Right hindlimb (tissue), 1 donor: ENCODE data around the gene PIP4K2A.

Source experiments
- DNase-seq: peaks from one replicate; pipeline ENCODE4 v3.0.0-alpha.2; 2018

The PIP4K2A gene

DNA sequence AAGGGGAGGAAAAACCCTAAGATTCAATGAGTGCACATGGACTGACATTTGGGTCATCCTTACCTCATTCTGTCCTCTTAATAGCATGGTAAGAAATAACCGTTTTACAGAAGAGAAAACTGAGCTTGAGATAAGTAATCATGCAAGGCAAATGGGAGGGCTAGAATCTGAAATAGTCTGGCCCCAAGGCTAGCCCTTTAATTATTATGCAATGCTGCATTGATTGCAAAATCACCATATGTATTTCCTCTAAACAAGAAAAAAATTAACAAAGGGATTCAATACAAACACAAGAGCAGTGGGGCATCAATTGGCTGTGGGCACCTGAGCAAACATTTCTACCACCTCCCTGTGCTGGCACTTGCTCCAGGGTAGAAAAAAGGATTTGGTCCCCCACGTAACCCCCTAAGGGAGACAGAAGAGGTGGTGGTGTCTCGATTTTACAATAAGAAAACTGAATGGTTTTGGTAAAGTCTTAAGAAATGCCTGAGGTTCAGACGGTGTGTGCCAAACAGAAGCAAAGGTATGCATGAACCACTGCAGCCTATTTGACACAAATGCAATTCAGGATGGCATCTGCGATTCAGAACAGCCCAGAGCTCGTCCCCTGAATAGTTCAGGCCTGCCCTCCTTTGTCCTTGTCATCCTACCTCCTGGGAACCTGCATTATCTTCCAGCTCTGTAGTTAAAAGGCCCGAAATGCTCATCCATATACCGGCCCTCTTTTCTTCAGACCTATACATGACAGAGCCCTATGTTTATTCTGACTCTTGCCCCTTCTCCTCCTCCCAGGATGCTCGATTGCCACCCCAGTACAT lies 23.6 kb downstream of the PIP4K2A start:
- no peak for DNase-seq

DNA sequence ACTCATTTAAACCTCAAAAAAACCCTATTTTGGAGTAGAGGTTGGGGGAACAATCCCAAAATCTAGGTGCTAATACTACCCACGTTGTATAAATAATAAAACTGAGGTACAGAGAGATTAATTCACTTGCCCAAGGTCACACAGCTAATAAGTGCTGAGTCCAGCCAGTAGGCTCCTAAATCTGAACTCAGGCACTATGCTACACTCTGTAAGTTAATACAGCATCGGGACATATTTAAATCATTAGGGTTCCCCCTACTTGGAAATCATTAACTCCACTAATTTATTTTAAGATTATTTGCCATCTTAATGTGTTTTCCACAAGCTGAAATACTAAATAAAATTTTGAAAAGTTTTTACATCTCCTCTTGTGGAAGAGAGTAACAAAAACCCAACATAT lies 24.2 kb downstream of the PIP4K2A start:
- DNase-seq, result no peak

DNA sequence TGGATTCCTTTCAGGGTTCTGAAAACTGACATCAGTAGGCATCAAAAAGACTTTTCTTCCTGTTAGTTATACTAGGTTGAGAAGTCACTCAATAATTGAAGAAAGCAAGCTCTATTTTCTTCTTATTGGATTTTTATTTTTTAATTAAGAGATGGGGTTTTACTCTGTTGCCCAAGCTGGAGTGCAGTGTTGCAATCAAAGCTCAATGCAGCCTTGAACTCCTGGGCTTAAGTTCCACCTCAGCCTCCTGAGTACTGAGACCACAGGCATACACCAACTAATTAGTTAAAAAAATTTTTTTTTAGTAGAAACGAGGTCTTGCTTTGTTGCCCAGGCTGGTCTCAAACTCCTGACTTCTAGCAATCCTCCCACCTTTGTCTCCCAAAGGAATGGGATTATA lies 28.0 kb downstream of the PIP4K2A start:
- DNase-seq, result no peak

DNA sequence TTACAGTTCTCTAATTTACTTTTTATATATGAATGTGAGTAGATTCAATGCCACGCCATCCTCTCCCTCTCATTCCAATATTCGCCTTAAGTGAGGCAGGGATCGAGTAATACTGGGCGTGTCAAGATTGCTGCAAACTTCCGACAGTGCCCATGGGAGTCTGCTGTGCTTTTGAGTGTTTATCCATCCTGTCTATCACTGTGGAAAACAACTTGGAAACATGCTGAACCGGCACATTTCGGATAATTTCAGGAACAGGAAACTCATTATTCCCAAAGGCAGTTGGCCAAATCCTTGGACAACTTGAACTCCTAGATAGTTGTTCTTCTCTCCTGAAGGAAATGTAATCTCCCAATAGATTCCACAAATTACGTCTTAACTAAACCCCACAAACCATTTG lies 28.5 kb downstream of the PIP4K2A start:
- DNase-seq, result no peak

DNA sequence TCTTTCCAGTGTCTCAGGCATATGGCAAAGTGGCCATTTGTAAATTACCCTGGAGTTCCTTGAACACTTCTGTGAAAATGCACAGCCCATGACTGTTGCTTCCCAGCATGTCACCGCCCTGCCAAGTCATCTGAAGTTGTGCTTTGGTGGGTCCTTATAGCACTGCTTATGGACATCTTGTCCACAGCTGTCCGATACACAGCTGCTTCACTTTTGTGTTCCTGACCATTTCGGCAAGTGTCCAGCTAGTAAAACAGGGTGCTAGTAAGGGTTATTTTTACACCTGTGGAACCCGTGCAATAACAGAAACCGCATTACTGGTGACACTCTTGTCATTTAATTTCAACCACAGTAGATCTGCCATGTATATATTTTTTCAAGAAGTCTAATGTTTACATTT lies 29.7 kb downstream of the PIP4K2A start:
- no peak for DNase-seq

DNA sequence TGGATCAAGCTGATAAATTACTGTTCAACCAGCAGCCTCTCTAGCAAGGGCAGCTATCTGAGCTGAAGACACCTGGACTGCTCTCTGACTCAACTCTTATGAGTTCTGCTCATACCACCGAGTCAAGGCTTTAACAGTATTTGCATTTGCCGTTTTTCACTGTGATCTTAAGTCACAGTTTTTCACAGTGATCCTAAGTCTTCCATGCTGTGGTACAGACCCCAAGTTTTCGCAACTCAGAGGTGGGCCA lies 31.3 kb downstream of the PIP4K2A start:
- no peak for DNase-seq

DNA sequence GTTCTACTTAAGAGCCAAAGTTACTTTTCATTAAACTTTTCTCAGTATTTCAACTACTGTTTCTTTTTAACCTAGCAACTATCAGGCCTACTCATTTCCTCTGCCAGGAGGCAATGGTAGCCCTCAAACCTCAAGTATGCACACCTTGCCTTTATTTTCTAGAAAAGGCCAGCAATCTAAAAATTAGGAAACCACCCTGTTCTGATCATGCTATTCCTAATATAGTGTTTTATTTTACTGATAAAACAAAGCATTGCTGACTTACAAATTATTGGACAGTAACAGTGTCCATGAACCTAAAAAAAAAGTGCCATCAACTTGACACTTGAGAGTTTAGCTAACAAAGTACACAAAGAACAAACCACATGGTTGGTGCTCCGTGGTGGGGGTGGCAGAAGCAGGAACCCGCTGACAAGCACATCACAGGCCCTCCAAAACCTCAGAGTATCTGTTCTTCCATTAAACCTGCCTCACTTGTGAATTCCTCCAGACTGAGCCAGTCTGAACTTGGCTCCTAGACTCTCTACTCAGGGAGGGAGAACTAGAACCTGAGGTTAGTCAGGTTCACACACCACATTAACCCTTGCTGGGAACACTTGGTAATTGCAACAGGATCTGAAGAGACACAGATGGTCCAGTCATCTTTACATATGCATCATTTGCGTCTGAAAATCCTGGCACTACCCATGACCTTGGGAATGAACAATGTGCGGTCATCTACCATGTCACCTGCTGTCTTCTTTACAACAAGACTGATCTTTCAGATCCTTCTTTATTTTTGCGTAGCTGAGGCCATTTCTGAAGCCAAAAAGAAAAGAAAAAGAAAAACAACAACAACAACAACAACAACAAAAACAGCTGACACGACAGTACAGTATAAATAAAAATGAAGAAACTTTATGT lies 31.9 kb downstream of the PIP4K2A start:
- DNase-seq, result no peak

DNA sequence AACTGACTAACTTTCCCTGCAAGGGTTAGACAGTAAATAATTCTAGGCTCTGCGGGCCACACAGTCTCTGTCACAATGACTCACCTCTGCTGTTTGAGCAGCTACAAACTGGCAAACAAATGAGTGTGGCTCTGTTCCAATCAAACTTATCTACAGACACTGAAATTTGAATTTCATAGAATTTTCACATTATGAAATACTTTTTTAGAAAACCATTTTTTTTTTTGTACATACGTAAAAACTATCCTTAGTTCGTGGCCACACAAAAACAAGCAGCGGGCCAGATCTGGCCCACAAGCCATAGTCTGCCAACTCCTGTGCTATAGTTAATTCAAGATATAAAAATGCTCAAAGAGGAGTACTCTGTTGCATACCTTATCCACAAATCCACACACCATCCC lies 32.6 kb downstream of the PIP4K2A start:
- DNase-seq, result no peak

DNA sequence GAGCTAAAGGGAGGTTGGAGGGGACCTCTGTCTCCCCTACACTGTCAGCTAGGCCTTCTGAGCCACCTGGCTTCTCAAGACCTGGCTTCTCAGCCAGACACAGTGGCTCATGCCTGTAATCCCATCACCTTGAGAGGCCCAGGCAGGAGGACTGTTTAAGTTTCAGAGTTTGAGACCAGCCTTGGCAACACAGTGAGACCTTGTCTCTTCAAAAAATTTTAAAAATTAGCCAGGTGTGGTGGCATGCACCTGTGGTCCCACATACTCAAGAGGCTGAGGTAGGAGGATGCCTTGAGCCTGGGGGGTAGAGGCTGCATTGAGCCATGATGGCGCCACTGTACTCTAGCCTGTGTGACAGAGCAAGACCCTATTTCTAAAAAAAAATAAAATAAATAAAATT lies 33.1 kb downstream of the PIP4K2A start:
- DNase-seq, result no peak

DNA sequence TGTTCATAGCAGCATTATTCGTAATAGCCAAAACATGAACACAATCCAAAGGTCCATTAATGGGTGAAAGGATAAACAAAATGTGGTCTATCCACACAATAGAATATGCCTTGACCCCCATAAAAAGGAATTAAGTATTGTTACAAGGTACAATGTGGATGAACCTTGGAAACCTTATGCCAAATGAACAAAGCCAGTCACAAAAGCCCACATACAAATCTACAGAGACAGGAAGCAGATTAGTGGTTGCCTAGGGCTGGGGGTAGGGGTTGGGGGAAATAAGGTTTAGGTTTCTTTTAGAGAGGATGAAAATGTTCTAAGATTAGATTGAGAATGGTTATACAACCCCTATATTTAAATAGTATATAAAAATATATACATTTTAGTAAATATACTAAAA lies 34.8 kb downstream of the PIP4K2A start:
- DNase-seq, result no peak

DNA sequence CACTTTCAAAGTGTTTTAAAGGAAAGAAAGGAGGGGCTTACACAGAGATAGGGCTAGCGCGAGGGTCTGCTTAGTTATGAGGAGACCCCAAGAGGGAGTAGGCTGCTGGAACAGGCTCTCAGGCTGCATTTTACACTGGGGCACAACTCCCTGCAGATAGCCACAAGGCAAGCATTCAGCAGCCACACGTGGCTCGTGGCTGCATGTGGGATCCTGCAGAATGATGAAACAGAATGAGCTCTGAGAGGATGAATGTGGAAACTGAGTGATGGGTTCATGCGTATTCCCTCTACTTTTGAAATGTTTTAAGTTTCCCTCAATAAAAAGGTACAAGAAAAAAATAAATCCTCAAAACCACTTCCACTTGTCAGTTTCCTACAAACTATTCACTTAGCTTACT lies 37.0 kb downstream of the PIP4K2A start:
- no peak for DNase-seq

DNA sequence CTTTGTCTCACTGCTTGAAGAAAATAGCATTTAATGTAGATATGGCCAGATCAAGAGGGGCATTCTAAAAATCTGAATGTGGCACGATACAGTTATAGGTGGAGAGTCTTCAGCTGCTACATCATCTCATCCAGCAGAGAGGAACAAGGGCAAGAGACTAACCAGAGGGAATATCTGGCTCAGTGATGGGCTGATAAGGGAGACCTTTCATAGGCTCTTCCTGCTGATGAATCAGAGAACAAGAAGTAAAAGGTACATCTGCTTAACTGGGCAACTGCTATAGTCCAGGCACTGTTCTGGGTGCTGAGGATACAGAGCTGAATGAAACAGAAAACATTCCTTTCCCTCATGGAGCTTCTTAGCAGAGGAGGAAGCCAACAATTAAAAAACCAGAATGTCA lies 37.9 kb downstream of the PIP4K2A start:
- no peak for DNase-seq

DNA sequence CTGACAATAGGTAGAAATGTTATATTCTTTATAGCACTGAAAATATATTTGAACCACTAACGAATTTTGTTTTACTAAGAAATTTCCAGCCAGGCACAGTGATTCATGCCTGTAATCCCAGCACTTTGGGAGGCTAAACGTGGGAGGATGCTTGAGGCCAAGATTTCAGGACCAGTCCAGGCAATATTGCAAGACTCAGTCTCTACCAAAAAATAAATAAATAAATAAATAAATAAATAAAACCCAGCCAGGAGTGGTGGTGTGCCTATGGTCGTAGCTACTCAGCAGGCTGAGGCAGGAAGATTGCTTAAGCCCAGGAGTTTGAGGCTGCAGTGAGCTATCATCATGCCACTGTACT lies 39.8 kb downstream of the PIP4K2A start:
- DNase-seq, result no peak

DNA sequence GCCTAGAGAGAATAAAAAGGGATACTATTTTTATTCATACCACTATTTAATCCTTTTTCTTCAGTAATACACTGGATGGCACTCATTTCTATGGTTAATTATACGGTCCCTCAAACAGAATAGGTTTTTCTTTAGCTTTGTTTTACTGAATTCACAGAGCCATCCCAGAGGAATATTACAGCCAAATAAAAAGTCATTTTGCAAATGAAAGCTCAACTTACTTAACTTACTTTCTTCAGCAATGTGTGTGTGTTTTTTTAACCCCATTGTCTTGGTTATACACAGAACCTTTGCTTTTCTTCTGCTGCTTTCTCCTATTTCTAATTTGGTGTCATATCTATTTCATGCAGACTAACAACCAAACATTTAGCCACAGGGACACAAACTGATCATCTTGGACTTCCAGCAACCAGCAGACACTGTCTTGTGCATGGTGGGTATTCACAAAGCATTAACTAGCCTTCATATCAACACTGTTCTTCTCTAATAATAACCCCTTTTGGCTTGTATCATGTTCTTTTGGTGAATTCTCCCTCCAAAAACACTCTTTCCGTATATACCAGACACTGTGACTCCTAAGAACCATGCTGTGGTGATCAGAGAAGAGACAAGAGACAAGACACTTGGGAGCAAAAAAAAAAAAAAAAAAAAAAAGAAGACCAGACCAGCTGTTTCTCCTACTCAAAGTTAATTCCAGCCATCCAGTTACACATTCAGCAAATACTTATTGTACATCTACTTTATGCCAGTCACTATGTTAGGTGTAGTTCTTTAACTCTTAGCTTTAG lies 40.4 kb downstream of the PIP4K2A start:
- DNase-seq, result no peak

DNA sequence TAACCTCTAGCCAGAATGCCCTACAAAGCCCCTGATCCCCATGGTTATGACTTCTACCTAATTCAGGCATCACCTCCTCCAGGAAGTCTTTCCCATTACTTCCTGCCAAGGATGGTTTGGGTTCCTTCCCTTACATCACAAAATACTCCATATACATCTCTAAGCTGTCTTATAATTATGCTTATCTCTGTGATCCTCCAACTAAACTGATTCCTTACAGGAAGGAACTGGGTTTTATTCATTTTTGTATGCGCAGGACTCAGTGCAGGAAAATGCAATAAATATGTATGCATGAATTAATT lies 41.3 kb downstream of the PIP4K2A start:
- no peak for DNase-seq

DNA sequence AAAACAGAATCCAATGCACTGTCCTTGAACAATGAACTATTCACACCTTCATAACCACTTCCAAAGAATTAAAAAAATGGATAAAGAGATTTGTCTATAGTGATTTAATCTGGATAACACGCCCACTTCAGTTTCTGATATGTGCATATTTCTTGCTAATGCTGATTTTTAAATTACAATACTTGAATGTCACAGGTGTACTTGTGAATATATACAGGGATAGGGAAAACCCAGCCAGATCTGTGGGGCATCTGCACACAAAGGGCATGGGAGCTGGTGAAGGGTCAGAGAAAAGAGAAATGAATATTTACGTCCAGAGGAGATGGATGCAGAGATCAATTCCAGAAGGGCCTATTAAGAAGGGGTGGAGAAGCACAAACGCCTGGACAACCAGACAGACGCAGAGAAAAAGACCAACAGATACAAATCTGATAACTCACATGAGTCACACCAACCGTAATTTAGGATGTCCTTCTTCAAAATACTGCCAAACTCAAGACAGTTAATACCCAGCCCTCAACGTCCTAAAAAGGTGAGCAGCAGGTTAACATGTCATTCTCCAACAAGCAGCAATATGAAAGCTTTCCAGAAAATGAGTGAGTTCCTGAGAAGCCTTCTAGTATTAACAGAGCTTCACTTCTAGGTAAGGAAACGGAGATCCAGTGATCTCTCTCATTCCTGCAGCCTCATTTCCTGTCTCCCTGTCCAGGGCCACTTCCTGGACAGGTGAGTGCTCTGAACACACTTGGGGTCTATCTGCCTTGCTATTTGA lies 41.9 kb downstream of the PIP4K2A start:
- no peak for DNase-seq

DNA sequence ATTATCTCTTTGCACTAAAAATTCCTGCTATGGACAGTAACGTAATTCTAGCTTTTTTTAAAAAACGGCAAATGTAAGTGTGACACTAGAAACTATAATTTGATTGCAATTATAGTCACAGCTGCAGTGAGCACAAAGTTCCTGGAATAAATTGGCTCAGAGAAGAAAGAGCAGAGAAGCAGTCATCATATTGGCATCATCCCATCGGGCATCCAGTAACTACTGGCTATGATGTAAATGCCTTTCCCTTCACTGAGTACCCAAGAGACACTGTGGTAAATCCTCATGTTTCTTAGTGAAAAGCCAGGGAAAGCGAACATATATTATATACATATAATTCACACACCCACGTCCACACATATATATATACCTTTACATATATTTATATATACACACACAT lies 43.6 kb downstream of the PIP4K2A start:
- peak; percentile 39 for DNase-seq

DNA sequence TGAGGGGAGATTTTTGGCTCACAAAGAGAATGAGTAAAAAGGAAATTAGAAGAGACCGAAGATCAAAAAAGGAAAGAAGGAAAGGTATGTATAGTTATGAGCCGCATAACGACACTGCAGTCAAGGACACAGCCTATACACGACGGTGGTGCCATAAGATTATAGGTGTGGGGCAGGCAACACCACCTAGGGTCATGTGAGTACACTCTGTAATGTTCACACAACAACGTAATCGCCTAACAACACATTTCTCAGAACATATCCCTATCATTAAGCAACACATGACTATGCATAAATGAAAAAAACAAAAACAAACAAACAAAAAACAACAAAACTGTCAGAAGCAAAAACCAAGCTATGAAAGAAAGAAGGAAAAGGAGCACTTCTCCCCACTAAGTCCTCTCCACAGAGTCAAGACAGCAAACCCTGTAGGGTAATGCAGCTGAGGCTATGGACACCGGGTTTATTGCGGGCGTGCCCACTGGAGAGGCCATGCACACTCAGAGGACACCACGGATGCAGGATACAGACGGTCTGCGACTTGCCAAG lies 45.1 kb downstream of the PIP4K2A start:
- no peak for DNase-seq

DNA sequence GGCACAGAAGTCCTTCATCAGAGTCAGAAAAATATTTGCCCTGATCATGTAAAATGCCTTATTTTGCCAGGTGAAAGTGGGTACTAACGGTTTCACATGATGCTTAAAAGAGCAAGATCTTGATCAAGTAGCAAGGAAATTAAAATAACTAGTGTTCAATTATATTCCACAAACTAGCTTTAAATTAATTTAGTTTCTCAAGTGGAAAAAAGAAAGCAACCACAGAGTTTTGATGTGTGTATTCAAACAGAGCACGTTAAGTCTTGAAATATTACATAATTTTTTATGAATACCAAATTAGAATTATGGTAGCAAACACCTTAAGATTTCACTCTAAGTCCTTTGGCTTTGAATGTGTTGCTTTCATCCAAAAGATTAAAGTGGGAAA lies 47.3 kb downstream of the PIP4K2A start:
- DNase-seq, result no peak

DNA sequence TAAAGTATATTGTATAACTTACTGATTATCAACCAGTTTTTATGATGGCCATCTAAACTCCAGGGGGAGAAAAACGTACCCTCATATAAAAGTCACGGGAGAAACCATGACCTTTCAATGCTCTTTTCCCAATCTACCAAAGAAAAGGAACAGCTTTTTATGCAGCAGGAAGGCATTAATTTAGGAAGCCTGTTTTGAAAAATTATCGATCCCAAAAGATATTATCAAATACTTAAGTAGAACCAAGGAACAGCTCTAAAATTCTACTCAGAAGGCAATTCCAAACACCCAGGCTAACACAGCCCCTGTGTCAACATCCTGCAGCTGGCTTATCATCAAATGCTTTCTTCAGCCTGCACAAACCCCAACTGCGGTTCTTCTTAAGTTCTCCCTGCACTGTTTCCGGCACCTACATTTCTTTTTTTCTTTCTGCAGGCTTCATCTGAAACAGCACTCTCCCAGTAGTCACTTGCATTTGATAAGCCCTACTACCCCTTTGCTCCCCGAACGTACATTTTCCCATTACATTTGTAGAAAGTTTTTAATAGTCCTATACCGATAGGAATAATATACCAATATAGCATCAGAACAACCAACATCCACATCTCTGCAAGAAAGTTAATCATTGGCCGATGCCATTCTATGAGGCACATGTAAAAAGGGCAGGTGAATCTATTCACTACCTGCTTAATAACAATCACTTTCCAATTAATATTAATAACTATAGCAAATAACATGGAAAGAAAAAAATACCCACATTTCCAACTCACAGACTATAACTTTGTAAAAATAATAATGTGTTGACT lies 47.9 kb downstream of the PIP4K2A start:
- DNase-seq, result no peak

DNA sequence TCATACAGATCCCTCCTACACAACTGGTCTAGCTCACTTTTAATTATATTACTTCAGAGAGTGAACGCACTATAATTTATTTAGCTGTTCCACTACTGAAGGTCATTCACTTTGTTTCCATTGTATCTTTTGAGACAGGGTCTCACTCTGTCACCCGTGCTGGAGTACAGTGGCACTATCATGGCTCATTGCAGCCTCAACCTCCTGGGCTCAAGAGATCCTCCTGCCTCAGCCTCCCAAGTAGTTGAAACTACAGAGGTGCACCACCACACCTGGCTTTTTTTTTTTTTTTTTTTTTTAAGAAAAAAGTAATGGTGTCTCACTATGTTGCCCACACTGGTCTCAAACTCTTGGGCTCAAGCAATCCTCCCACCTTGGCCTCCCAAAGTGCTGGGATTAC lies 49.0 kb downstream of the PIP4K2A start:
- no peak for DNase-seq

DNA sequence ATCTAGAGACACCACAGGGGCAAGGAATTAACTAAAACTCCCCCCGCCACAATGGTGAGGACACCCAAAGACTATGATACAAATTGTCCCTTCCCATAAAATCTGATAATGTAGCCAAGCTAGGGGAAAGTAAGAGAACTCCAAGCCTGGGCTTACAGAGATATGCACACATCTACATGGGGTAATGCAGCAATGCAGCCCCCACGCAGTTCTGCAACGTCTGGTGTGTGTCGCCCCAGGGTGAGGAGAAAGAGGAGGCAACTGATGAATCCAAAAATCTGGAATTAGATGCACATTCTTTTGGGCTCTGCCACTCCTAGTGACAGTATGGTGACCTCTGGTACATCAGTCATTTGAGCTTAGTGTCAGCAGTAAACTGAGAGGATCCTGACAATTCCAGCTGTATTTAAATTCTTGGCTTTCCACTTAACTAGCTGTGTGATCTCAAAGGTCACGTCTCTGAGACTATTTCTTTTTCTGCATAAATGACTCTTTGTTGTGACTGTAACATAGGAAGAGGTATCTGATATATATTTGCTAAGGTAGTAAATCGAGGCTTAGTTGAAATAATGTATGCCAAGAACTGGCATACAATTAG lies 51.5 kb downstream of the PIP4K2A start:
- no peak for DNase-seq
